GM21529 (cell line): ENCODE results near the gene TRPV5.

Experiments
- ATAC-seq: cut with Tn5 transposase; IDR thresholded peaks from one replicate; pipeline ENCODE4 v1.9.1; 2021; ENCODE audit not compliant: unreplicated experiment

Gene TRPV5

GRCh38 chr7:142910031-142910433 lies 23.5 kb downstream of the TRPV5 start:
- no peak for ATAC-seq

- ATAC-seq, result no peak
Observed at GRCh38 chr7:142908921-142909890, 24.3 kb downstream of the TRPV5 start.

- no peak for ATAC-seq
Observed at GRCh38 chr7:142908290-142908689, 25.3 kb downstream of the TRPV5 start.

- no peak for ATAC-seq
Observed at GRCh38 chr7:142906643-142907042, 26.9 kb downstream of the TRPV5 start.

- ATAC-seq, result no peak
Observed at GRCh38 chr7:142905759-142906158, 27.8 kb downstream of the TRPV5 start.

- ATAC-seq, result no peak
Observed at GRCh38 chr7:142904128-142904527, 29.4 kb downstream of the TRPV5 start.

GRCh38 chr7:142901426-142902259 lies 31.9 kb downstream of the TRPV5 start:
- ATAC-seq, result no peak

- no peak for ATAC-seq
Observed at GRCh38 chr7:142899661-142900060, 33.9 kb downstream of the TRPV5 start.

GRCh38 chr7:142898377-142899170 lies 35.0 kb downstream of the TRPV5 start:
- ATAC-seq, result no peak

- no peak for ATAC-seq
Observed at GRCh38 chr7:142897691-142898090, 35.9 kb downstream of the TRPV5 start.

- ATAC-seq, result no peak
Observed at GRCh38 chr7:142896741-142897379, 36.7 kb downstream of the TRPV5 start.

GRCh38 chr7:142896151-142896550 lies 37.4 kb downstream of the TRPV5 start:
- ATAC-seq, result no peak

- ATAC-seq, result no peak
Observed at GRCh38 chr7:142894985-142895593, 38.5 kb downstream of the TRPV5 start.

- ATAC-seq, result no peak
Observed at GRCh38 chr7:142894112-142894984, 39.2 kb downstream of the TRPV5 start.

GRCh38 chr7:142892951-142893350 lies 40.6 kb downstream of the TRPV5 start:
- ATAC-seq, result no peak

GRCh38 chr7:142891490-142892082 lies 42.0 kb downstream of the TRPV5 start:
- no peak for ATAC-seq

GRCh38 chr7:142890874-142891485 lies 42.6 kb downstream of the TRPV5 start:
- no peak for ATAC-seq

- ATAC-seq, result no peak
Observed at GRCh38 chr7:142889816-142890215, 43.7 kb downstream of the TRPV5 start.
